Mucosa of rectum (tissue), 2 donors: ENCODE data around the gene USP13.
"Not testable (repeated sequence)": the region's sequence is repeated elsewhere in the genome, so short reads cannot be mapped to it uniquely, and the experiment has no call there.

Source experiments
- H3K27ac ChIP-seq, 2 donors: one replicate each; pipeline ENCODE4 v1.7.0; 2013; ENCODE audit warnings: inconsistent platforms in 2 of 2, low read depth in 2 of 2, low read length in 2 of 2
- H3K27me3 ChIP-seq, 2 donors: one replicate each; pipeline ENCODE4 v1.7.0; 2013; ENCODE audit warnings: low read length in 2 of 2; ENCODE audit not compliant: control insufficient read depth in 2 of 2, insufficient read depth in 2 of 2
- H3K36me3 ChIP-seq, 2 donors: one replicate each; pipeline ENCODE4 v1.7.0; 2013; ENCODE audit warnings: low read length in 2 of 2; ENCODE audit not compliant: control insufficient read depth in 2 of 2, insufficient read depth in 2 of 2
- H3K4me1 ChIP-seq, 2 donors: one replicate each; pipeline ENCODE4 v1.7.0; 2013; ENCODE audit warnings: low read length in 2 of 2, mild to moderate bottlenecking in 1 of 2; ENCODE audit not compliant: control insufficient read depth in 2 of 2, insufficient read depth in 2 of 2
- H3K4me3 ChIP-seq, 2 donors: one replicate each; pipeline ENCODE4 v1.7.0; 2013; ENCODE audit warnings: low read length in 2 of 2
- H3K9ac ChIP-seq, 2 donors: one replicate each; pipeline ENCODE4 v1.7.0; 2013; ENCODE audit warnings: low read length in 2 of 2, low read depth in 1 of 2, mild to moderate bottlenecking in 1 of 2
- H3K9me3 ChIP-seq, 2 donors: one replicate each; pipeline ENCODE4 v1.7.0; 2013; ENCODE audit warnings: low read length in 2 of 2; ENCODE audit not compliant: control insufficient read depth in 2 of 2
- donor health status: healthy.
- donor health status: Normal muscosa, but diverticular disease.

USP13 gene

DNA sequence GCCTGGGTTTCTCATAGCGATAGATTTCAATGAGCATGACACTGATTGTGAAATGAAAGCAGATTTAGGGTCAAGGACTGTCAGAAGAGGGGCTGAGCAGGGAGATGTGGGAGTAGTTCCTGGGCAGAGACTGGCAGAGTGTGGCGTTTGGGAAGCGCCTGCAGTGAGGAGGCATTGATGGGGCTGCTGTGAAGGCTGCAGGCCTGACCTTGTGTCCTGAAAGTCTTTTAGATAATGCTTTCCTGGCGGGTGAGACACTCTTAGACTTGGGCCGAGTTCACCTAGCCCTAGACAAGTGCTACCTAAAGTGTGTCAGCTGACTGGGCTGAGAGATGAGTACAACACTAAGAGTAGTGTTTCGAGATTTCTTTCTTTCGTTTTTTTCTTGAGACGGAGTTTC is 20.7 kb downstream of the USP13 start:
- H3K27ac ChIP-seq: no peak overlapping the region
- H3K27me3 ChIP-seq: no peaks in the 10 kb centered on the region
- H3K36me3 ChIP-seq: no peaks in the 10 kb centered on the region
- no peak overlapping the region for H3K4me3 ChIP-seq
- H3K9me3 ChIP-seq: no peaks in the 10 kb centered on the region
- H3K4me1 ChIP-seq: no peaks in the 10 kb centered on the region
- no peak overlapping the region for H3K9ac ChIP-seq

GRCh38 chr3:179676081-179676480 is 23.2 kb downstream of the USP13 start:
- no peak overlapping the region for H3K9ac ChIP-seq
- no peak overlapping the region for H3K4me3 ChIP-seq
- no peaks in the 10 kb centered on the region for H3K36me3 ChIP-seq
- no peaks in the 10 kb centered on the region for H3K27me3 ChIP-seq
- H3K9me3 ChIP-seq: no peaks in the 10 kb centered on the region
- H3K27ac ChIP-seq: no peak overlapping the region
- H3K4me1 ChIP-seq: no peaks in the 10 kb centered on the region

- Histone ChIP-seq H3K4me3 (no peak overlapping the region), H3K27me3 (no peaks in the 10 kb centered on the region), H3K9ac (no peak overlapping the region), H3K36me3 (no peaks in the 10 kb centered on the region), H3K27ac (no peak overlapping the region), H3K9me3 (no peaks in the 10 kb centered on the region), H3K4me1 (no peaks in the 10 kb centered on the region)
Measured at GRCh38 chr3:179677884-179678283, 25.0 kb downstream of the USP13 start.

- no peaks in the 10 kb centered on the region for H3K36me3 ChIP-seq
- no peak overlapping the region for H3K4me3 ChIP-seq
- no peaks in the 10 kb centered on the region for H3K9me3 ChIP-seq
- H3K4me1 ChIP-seq: no peaks in the 10 kb centered on the region
- no peak overlapping the region for H3K9ac ChIP-seq
- H3K27ac ChIP-seq: no peak overlapping the region
- no peaks in the 10 kb centered on the region for H3K27me3 ChIP-seq
Measured at GRCh38 chr3:179681492-179682263, 28.8 kb downstream of the USP13 start.

- no peak overlapping the region for H3K4me3 ChIP-seq
- no peaks in the 10 kb centered on the region for H3K27me3 ChIP-seq
- no peaks in the 10 kb centered on the region for H3K4me1 ChIP-seq
- H3K9me3 ChIP-seq: no peaks in the 10 kb centered on the region
- H3K9ac ChIP-seq: no peak overlapping the region
- H3K27ac ChIP-seq: no peak overlapping the region
- H3K36me3 ChIP-seq: no peaks in the 10 kb centered on the region
Measured at GRCh38 chr3:179682426-179683080, 29.7 kb downstream of the USP13 start.

DNA sequence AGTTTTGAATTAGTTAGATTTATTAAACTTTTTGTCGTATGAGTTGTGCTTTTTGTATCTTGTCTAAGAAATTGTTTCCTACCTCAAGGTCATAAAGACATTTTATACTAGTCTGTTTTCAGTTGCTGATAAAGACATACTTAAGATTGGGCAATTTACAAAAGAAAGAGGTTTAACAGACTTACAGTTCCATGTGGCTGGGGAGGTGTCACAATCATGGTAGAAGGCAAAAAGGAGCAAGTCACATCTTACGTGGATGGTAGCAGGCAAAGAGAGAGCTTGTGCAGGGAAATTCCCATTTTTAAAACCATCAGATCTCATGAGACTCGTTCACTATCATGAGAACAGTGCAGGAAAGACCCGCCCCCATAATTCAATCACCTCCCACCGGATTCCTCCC is 30.4 kb downstream of the USP13 start:
- not testable (repeated sequence) for H3K9me3 ChIP-seq, H3K27ac ChIP-seq, H3K27me3 ChIP-seq, H3K36me3 ChIP-seq, H3K9ac ChIP-seq, H3K4me1 ChIP-seq, H3K4me3 ChIP-seq

DNA sequence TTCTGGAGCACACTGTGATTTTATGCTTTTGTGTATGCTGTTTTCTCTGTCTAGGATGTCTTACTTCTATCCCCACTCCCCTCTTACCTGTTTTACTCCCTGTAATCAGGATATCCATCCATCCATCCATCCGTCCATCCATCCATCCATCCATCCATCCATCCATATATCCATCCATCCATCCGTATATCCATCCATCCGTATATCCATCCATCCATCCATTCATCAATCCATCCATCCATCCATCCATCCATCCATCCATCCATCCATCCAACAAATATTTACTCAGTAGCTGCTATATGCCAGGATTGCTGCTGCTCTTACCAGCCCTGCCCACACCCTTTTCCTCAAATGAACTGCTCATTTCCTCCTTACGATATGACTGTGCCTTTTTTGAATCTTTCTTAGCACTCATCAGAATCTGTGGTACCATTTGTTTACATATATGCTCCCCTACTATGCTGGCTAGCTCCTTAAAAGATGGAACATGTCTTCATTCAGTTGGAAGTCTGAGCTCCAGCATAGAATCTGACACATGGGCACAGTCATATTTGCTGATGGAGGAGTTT is 35.2 kb downstream of the USP13 start:
- Histone ChIP-seq H3K27ac (no peak overlapping the region), H3K4me3 (no peak overlapping the region), H3K4me1 (no peaks in the 10 kb centered on the region), H3K9me3 (no peaks in the 10 kb centered on the region), H3K36me3 (no peaks in the 10 kb centered on the region), H3K27me3 (no peaks in the 10 kb centered on the region), H3K9ac (no peak overlapping the region)

DNA sequence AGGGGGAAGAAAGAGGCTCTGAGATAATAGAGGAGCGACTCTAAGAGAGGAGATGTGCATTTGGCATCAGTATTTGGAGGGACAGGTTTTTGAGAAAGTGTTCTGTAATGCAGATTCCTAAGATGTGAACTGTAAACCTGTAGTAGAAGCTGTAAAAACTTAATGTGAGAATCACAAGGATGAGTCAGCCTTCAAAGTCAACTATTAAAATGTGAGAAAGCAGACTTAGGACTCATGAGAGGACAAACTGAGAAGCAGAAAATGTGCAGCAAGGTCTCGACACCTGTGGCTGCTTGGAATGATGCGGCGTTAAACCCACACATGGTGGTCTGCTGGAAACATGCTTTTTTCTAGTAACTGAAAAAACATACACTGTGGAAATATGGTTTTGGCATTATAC is 36.0 kb downstream of the USP13 start:
- no peaks in the 10 kb centered on the region for H3K27me3 ChIP-seq
- no peaks in the 10 kb centered on the region for H3K9me3 ChIP-seq
- H3K4me1 ChIP-seq: no peaks in the 10 kb centered on the region
- no peak overlapping the region for H3K27ac ChIP-seq
- H3K4me3 ChIP-seq: no peak overlapping the region
- H3K36me3 ChIP-seq: no peaks in the 10 kb centered on the region
- no peak overlapping the region for H3K9ac ChIP-seq

- H3K9ac ChIP-seq: no peak overlapping the region
- H3K4me1 ChIP-seq: no peaks in the 10 kb centered on the region
- H3K27ac ChIP-seq: no peak overlapping the region
- no peaks in the 10 kb centered on the region for H3K36me3 ChIP-seq
- H3K27me3 ChIP-seq: no peaks in the 10 kb centered on the region
- no peaks in the 10 kb centered on the region for H3K9me3 ChIP-seq
- no peak overlapping the region for H3K4me3 ChIP-seq
Measured at GRCh38 chr3:179694731-179695130, 41.9 kb downstream of the USP13 start.

DNA sequence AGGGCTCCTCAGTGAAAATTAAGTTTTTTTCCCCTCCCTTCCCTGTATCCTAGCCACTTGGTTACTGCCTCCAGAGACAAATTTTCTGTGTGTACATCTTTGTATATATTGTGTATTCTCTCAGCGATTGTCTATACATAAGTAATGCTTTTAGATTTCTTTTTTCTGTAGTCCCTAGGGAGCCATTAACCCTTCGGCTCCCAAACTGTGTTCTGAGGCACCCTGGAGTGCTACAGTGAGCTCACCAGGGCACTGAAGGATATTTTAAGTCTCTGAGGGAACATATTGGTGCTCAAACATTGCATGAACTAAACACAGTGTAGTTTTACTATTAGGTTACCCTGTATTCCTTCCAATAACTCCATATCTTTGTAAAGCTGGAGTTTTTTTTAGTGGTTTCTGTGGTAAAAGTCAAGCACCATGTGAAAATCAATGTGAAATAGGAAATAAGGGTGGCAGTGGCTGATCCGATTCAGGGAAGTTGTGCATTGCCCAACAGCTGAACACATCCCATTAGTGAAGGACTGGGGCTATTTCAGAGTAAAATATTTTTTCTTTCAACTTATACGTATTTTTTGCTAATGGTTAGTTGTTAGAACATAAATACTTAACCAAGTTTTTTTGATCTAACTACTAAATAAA is 43.0 kb downstream of the USP13 start:
- Histone ChIP-seq H3K27me3 (no peaks in the 10 kb centered on the region), H3K9me3 (no peaks in the 10 kb centered on the region), H3K27ac (no peak overlapping the region), H3K36me3 (no peaks in the 10 kb centered on the region), H3K4me1 (no peaks in the 10 kb centered on the region), H3K4me3 (no peak overlapping the region), H3K9ac (no peak overlapping the region)
